HepG2 (cell line): ENCODE results near the gene HP1BP3. TPM values are rescaled to one million over a fixed set of nuclear protein-coding genes. Genes with fewer than 3 reads are reported as not detected.

ENCODE experiments used
- CCDC6 ChIP-seq: sonication (generic); formaldehyde crosslinking; IDR thresholded peaks from 2 replicates; pipeline ENCODE4 v1.8.1; 2022; ENCODE audit warnings: mild to moderate bottlenecking, missing genetic modification reagents, moderate library complexity
- GABPA ChIP-seq, 2 experiments: IDR thresholded peaks; 2 replicates each; pipeline ENCODE4 v1.6.1; 2011 to 2016; ENCODE audit warnings: low read depth in 2 of 2, low read length in 1 of 2, missing biosample characterization in 1 of 2, missing genetic modification characterization in 1 of 2
- JUN ChIP-seq: sonication (generic); formaldehyde crosslinking; IDR thresholded peaks from 2 replicates; pipeline ENCODE4 v1.4.0; 2020; ENCODE audit warnings: mild to moderate bottlenecking, missing genetic modification reagents
- JUND ChIP-seq: sonication (generic); formaldehyde crosslinking; IDR thresholded peaks from 2 replicates; pipeline ENCODE4 v1.8.0; 2022; ENCODE audit warnings: mild to moderate bottlenecking, missing genetic modification reagents
- KDM5B ChIP-seq: sonication (generic); formaldehyde crosslinking; IDR thresholded peaks from 2 replicates; pipeline ENCODE4 v1.4.0; 2020; ENCODE audit warnings: missing genetic modification reagents, mild to moderate bottlenecking, borderline replicate concordance
- MTA3 ChIP-seq: sonication (generic); formaldehyde crosslinking; IDR thresholded peaks from 2 replicates; pipeline ENCODE4 v1.4.0; 2020; ENCODE audit warnings: missing genetic modification reagents
- MZF1 ChIP-seq: sonication (generic); formaldehyde crosslinking; IDR thresholded peaks from 2 replicates; pipeline ENCODE4 v1.8.1; 2023; ENCODE audit warnings: mild to moderate bottlenecking, missing genetic modification reagents, borderline replicate concordance
- PCBP1 ChIP-seq: fragments of 200-400 bp; formaldehyde crosslinking; IDR thresholded peaks from 2 replicates; pipeline ENCODE4 v1.6.1; 2017; ENCODE audit warnings: mild to moderate bottlenecking, low read depth, low read length, borderline replicate concordance
- PHF5A ChIP-seq: IDR thresholded peaks from one replicate; pipeline ENCODE4 v1.6.1; 2018; ENCODE audit warnings: low read depth, missing genetic modification reagents; ENCODE audit not compliant: unreplicated experiment
- WIZ ChIP-seq: sonication (generic); formaldehyde crosslinking; IDR thresholded peaks from 2 replicates; pipeline ENCODE4 v1.5.1; 2020; ENCODE audit warnings: mild to moderate bottlenecking, missing genetic modification reagents
- ZBTB1 ChIP-seq: sonication (generic); formaldehyde crosslinking; IDR thresholded peaks from 2 replicates; pipeline ENCODE4 v1.4.0; 2020; ENCODE audit warnings: missing genetic modification reagents, borderline replicate concordance
- ZMYM4 ChIP-seq: sonication (generic); formaldehyde crosslinking; IDR thresholded peaks from 2 replicates; pipeline ENCODE4 v1.8.1; 2023; ENCODE audit warnings: mild to moderate bottlenecking, missing genetic modification reagents
- ZNF124 ChIP-seq: sonication (generic); formaldehyde crosslinking; IDR thresholded peaks from 2 replicates; pipeline ENCODE4 v1.4.0; 2020; ENCODE audit warnings: missing genetic modification reagents
- ZNF207 ChIP-seq: fragments of 450-650 bp; IDR thresholded peaks from 2 replicates; pipeline ENCODE4 v1.6.1; 2016; ENCODE audit warnings: antibody characterized with exemption, borderline replicate concordance
- ZNF234 ChIP-seq: sonication (generic); formaldehyde crosslinking; conservative IDR thresholded peaks from 2 replicates; pipeline ENCODE4 v1.5.1; 2020; ENCODE audit warnings: mild to moderate bottlenecking, missing genetic modification reagents
- ZNF251 ChIP-seq: sonication (generic); formaldehyde crosslinking; IDR thresholded peaks from 2 replicates; pipeline ENCODE4 v1.9.0; 2021; ENCODE audit warnings: mild to moderate bottlenecking, missing genetic modification reagents
- ZNF326 ChIP-seq: sonication (generic); formaldehyde crosslinking; IDR thresholded peaks from 2 replicates; pipeline ENCODE4 v1.4.0; 2020; ENCODE audit warnings: missing genetic modification reagents, borderline replicate concordance
- ZNF543 ChIP-seq: sonication (generic); formaldehyde crosslinking; IDR thresholded peaks from 2 replicates; pipeline ENCODE4 v1.4.0; 2020; ENCODE audit warnings: mild to moderate bottlenecking, missing genetic modification reagents
- ZNF605 ChIP-seq: sonication (generic); formaldehyde crosslinking; IDR thresholded peaks from 2 replicates; pipeline ENCODE4 v1.8.0; 2022; ENCODE audit warnings: mild to moderate bottlenecking, missing genetic modification reagents
- ZNF878 ChIP-seq: sonication (generic); formaldehyde crosslinking; IDR thresholded peaks from 2 replicates; pipeline ENCODE4 v1.8.1; 2023; ENCODE audit warnings: mild to moderate bottlenecking, missing genetic modification reagents, moderate library complexity
- ZSCAN20 ChIP-seq: sonication (generic); formaldehyde crosslinking; IDR thresholded peaks from 2 replicates; pipeline ENCODE4 v1.4.0; 2020; ENCODE audit warnings: missing genetic modification reagents, mild to moderate bottlenecking, borderline replicate concordance
- polyA plus RNA-seq, 8 experiments: library from polyadenylated mRNA; depleted of rRNA in 3 of 8; stranded (reverse) in 7 of 8; unstranded in 1 of 8; fragments of >200 nt; fragmentation: Illumina TruSeq in 4 of 8; extraction: Trizol in 4 of 8; gene quantifications; 2 replicates each; pipeline versions ENCODE4 v1.2.1 to v1.2.3, GENCODE V29; 2011 to 2016; ENCODE audit warnings: low read depth in 4 of 8, missing spikeins in 1 of 8, mixed read lengths in 1 of 8; ENCODE audit not compliant: insufficient read depth in 1 of 8
- total RNA-seq, 5 experiments: library from RNA; depleted of rRNA; stranded (reverse); fragments of >200 nt; fragmentation: Illumina TruSeq; extraction: Trizol; gene quantifications; 2 replicates each; pipeline ENCODE4 v1.2.3, GENCODE V29; 2016; ENCODE audit warnings: low read depth in 1 of 5
- TF ChIP-seq, protein P1 (sequence below): sonication (generic); formaldehyde crosslinking; IDR thresholded peaks from 2 replicates; pipeline ENCODE4 v1.8.0; 2022; ENCODE audit warnings: mild to moderate bottlenecking, missing genetic modification reagents, borderline replicate concordance
- TF ChIP-seq, protein P2 (sequence below): sonication (generic); formaldehyde crosslinking; conservative IDR thresholded peaks from 2 replicates; pipeline ENCODE4 v1.8.0; 2022; ENCODE audit warnings: low read depth, missing genetic modification reagents
- TF ChIP-seq, protein P3 (sequence below): sonication (generic); formaldehyde crosslinking; IDR thresholded peaks from 2 replicates; pipeline ENCODE4 v1.8.1; 2023; ENCODE audit warnings: mild to moderate bottlenecking, moderate library complexity, missing genetic modification reagents
- TF ChIP-seq, protein P4 (sequence below): sonication (generic); formaldehyde crosslinking; IDR thresholded peaks from 2 replicates; pipeline ENCODE4 v1.4.0; 2020; ENCODE audit warnings: mild to moderate bottlenecking, missing genetic modification reagents

The HP1BP3 gene
- total and polyA plus RNA-seq, 2 of the 13 experiments (the other 11 are each of a cell fraction or from before 2014, with no cell fraction given): 98.5 to 137 TPM

DNA sequence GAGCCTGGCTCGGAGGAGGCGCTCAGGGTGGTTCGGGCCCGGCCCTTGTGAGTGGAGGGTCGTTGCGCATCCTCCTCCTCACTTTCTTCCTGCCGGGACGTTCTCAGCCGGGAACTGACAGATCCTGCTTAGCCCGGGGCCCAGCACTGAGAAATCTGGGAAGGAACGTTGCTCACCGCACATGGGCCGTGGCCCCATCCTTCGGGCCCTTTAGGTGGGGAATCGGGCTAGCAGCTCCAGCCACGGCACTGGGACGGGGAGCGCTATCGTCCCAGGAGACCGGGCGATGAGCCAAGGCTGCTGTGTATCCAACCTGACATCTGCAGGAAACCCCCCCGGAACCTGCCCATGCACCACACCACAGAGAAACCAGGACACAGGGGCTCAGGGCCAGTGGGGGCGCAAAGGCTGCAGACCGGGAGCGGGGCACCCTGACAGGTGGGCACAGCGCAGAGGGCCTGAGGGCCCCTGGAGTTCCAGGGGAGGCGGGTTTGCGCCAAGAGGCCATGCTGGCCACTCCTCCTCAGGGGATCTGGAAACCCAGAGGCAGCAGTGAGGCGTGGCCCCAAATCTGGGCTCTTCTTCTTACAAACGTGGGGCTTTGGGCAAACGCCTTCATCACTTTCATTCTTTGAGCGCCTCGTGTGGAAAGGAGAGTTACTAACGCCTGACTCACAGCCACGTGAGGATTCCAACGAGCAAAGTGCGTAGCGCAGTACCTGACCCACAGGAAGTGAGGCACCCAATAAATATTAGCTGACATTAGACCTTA lies 54.3 kb downstream of the HP1BP3 start, which contains the start of gene SH2D5 (continued):
- TF ChIP-seq ZMYM4 (CRISPR knock-in tag) (no peak), JUN (CRISPR knock-in tag) (no peak; the same call in 1 of the 2 replicates), ZSCAN20 (CRISPR knock-in tag) (0 out of 2 replicates have a peak, but pooled peaks have one; percentile 58), JUND (CRISPR knock-in tag) (0 out of 2 replicates have a peak, but pooled peaks have one; percentile 37), ZNF605 (0 out of 2 replicates have a peak, but pooled peaks have one; percentile 36), KDM5B (CRISPR knock-in tag) (no peak), ZNF124 (CRISPR knock-in tag) (peak; percentile 80; the same call in 1 of the 2 replicates), WIZ (CRISPR knock-in tag) (no peak), GABPA (IDR thresholded peaks at IDR 0.05; ENCODE audit: low read depth, low read length) (no peak), GABPA (CRISPR knock-in tag; IDR thresholded peaks at IDR 0.05; ENCODE audit: low read depth) (peak; percentile 65), ZNF326 (CRISPR knock-in tag) (no peak), PHF5A (CRISPR knock-in tag) (no peak), PCBP1 (0 out of 2 replicates have a peak, but pooled peaks have one; percentile 23), ZNF234 (no peak), ZNF878 (CRISPR knock-in tag) (no peak; the same call in 1 of the 2 replicates), MZF1 (0 out of 2 replicates have a peak, but pooled peaks have one; percentile 54), ZNF543 (no peak), MTA3 (no peak), ZNF207 (no peak), CCDC6 (no peak), ZNF251 (CRISPR knock-in tag) (no peak), ZBTB1 (CRISPR knock-in tag) (no peak)
- TF ChIP-seq, protein P1, sequence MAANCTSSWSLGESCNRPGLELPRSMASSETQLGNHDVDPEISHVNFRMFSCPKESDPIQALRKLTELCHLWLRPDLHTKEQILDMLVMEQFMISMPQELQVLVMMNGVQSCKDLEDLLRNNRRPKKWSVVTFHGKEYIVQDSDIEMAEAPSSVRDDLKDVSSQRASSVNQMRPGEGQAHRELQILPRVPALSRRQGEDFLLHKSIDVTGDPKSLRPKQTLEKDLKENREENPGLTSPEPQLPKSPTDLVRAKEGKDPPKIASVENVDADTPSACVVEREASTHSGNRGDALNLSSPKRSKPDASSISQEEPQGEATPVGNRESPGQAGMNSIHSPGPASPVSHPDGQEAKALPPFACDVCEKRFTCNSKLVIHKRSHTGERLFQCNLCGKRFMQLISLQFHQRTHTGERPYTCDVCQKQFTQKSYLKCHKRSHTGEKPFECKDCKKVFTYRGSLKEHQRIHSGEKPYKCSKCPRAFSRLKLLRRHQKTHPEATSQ (CRISPR knock-in tag): no peak
- TF ChIP-seq, protein P2, sequence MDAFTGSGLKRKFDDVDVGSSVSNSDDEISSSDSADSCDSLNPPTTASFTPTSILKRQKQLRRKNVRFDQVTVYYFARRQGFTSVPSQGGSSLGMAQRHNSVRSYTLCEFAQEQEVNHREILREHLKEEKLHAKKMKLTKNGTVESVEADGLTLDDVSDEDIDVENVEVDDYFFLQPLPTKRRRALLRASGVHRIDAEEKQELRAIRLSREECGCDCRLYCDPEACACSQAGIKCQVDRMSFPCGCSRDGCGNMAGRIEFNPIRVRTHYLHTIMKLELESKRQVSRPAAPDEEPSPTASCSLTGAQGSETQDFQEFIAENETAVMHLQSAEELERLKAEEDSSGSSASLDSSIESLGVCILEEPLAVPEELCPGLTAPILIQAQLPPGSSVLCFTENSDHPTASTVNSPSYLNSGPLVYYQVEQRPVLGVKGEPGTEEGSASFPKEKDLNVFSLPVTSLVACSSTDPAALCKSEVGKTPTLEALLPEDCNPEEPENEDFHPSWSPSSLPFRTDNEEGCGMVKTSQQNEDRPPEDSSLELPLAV (CRISPR knock-in tag): no peak
- TF ChIP-seq, protein P3, sequence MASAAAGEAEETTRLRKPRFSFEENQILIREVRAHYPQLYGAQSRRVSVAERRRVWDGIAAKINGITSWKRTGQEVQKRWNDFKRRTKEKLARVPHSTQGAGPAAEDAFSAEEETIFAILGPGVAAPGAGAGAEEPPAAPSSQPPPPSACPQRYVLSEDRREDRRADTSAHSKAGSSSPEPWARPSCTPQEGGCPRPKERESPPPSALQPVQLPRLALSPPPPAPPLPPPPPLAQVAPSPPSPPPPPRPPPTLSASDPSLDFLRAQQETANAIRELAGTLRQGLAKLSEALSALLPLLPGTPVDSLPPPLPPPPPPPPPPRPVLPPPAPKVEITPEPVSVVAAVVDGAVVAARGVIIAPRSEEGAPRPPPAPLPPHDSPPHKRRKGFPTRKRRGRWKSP (CRISPR knock-in tag): peak; percentile 21; the same call in 1 of the 2 replicates
- TF ChIP-seq, protein P4, sequence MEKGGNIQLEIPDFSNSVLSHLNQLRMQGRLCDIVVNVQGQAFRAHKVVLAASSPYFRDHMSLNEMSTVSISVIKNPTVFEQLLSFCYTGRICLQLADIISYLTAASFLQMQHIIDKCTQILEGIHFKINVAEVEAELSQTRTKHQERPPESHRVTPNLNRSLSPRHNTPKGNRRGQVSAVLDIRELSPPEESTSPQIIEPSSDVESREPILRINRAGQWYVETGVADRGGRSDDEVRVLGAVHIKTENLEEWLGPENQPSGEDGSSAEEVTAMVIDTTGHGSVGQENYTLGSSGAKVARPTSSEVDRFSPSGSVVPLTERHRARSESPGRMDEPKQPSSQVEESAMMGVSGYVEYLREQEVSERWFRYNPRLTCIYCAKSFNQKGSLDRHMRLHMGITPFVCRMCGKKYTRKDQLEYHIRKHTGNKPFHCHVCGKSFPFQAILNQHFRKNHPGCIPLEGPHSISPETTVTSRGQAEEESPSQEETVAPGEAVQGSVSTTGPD (CRISPR knock-in tag): no peak
